NCI-H82 treated with DMSO at 0.1 percent for 48 hours (cell line): ENCODE measurements around the gene BDH2.
A peak's percentile ranks its signal among the peaks of the same experiment; 100 is the strongest.

Experiments
- DNase-seq: peaks from one replicate; lab custom pipeline; 2025; ENCODE audit not compliant: unreplicated experiment; lab: John Stamatoyannopoulos, UW

Gene BDH2

GRCh38 chr4:103099691-103100392, at the start of gene BDH2:
BDH2 (minus strand) TSS chr4:103099834; CDS start chr4:103096254, 3,580 bp downstream.
- peak; percentile 78 for DNase-seq

GRCh38 chr4:103144926-103145325, 45.3 kb upstream of the BDH2 start:
- no peak for DNase-seq

GRCh38 chr4:103137446-103137827, 37.8 kb upstream of the BDH2 start:
- DNase-seq: no peak

GRCh38 chr4:103136671-103137445, 37.2 kb upstream of the BDH2 start:
- no peak for DNase-seq

GRCh38 chr4:103129174-103129573, 29.5 kb upstream of the BDH2 start:
- no peak for DNase-seq

- DNase-seq: no peak
Measured at GRCh38 chr4:103126126-103126525, 26.5 kb upstream of the BDH2 start.

GRCh38 chr4:103123114-103123513, 23.5 kb upstream of the BDH2 start:
- DNase-seq: no peak

GRCh38 chr4:103118166-103118565, 18.5 kb upstream of the BDH2 start:
- DNase-seq: no peak

GRCh38 chr4:103111598-103111997, 12.0 kb upstream of the BDH2 start:
- no peak for DNase-seq

- DNase-seq: no peak
Measured at GRCh38 chr4:103108542-103108941, 8.9 kb upstream of the BDH2 start.

GRCh38 chr4:103105558-103106356, 6.1 kb upstream of the BDH2 start:
- DNase-seq: no peak

- no peak for DNase-seq
Measured at GRCh38 chr4:103104886-103105285, 5.3 kb upstream of the BDH2 start.

- DNase-seq: no peak
Measured at GRCh38 chr4:103100691-103101090, 1.1 kb upstream of the BDH2 start.

GRCh38 chr4:103098756-103099440, 736 bp downstream of the BDH2 start:
- DNase-seq: no peak

GRCh38 chr4:103098341-103098740, 1.3 kb downstream of the BDH2 start:
- no peak for DNase-seq

- DNase-seq: no peak
Measured at GRCh38 chr4:103097112-103097511, 2.5 kb downstream of the BDH2 start.

- no peak for DNase-seq
Measured at GRCh38 chr4:103095080-103095479, 4.6 kb downstream of the BDH2 start.

GRCh38 chr4:103092245-103092644, 7.4 kb downstream of the BDH2 start:
- DNase-seq: no peak

GRCh38 chr4:103091601-103092223, 7.9 kb downstream of the BDH2 start:
- DNase-seq: peak; percentile 26

GRCh38 chr4:103089481-103089880, 10.2 kb downstream of the BDH2 start:
- DNase-seq: no peak

GRCh38 chr4:103086551-103086950, 13.1 kb downstream of the BDH2 start:
- DNase-seq: no peak
